ENCODE measurements around the gene KIF21B. TPM values are rescaled to one million over a fixed set of nuclear protein-coding genes. Genes with fewer than 3 reads are reported as not detected.

KIF21B gene
- total and polyA plus RNA-seq, 2 donors, result 7.3 to 8.2 TPM

DNA sequence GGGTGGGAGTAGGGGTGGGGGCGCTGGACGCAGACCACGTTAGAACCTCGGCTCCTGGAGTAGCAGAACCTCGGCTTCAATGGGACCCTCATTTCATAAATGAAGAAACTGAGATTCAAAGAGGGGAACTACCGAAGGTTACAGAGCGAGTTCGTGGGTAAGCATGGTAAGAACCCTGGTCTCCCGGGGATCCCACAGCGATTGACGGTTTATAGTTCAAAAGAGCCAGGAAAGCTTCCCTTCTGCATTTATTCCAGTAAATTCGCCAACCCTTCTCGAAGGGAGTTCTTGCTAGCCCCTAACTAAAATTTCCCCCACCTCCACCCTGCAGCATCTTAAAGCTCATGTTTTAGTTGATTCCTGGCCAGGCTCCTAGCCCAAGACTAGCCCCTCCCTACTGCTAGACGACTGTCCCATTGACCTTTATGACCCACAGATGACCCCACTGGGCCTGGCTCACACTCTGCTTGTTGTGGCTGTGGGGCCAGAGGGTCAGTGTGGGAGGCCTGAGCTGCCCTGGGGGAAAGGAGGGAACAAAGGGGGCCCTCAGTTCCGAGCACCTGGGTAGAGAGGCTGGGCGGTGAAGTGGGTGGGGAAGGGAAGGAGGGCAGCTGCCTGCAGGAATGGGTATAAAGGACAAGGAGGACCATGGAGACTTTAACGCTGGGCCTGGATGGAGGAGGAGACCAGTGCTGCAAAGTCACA, 558 bp upstream of the KIF21B start:
- WGBS, result 38% methylated on average over 17 of the region's 17 CpGs
- no peak overlapping the region for H3K27ac ChIP-seq (ENCODE audit: low read depth in 1 of 2, low read length in 1 of 2)
- H3K36me3 ChIP-seq (ENCODE audit: control insufficient read depth in 2 of 2, insufficient read depth in 2 of 2, low read length in 1 of 2), result no peaks in the 10 kb centered on the region
- H3K27me3 ChIP-seq (ENCODE audit: control insufficient read depth in 2 of 2, insufficient read depth in 1 of 2, low read length in 1 of 2), result no peaks in the 10 kb centered on the region
- DNase-seq (ENCODE audit: low read depth in 6 of 9, low spot score in 9 of 9), result no peak
- peaks cover 33 to 64% of the 10 kb centered on the region in 2 donors for H3K4me1 ChIP-seq (ENCODE audit: control insufficient read depth in 2 of 2, insufficient read depth in 2 of 2, low read length in 2 of 2)
- H3K9me3 ChIP-seq (ENCODE audit: control insufficient read depth in 2 of 2, insufficient read depth in 1 of 2, low read length in 1 of 2), result peaks cover 0 to 5% of the 10 kb centered on the region in 2 donors
- H3K4me3 ChIP-seq (ENCODE audit: low read length in 2 of 2), result peak overlapping the region in 1 of 2 donors; percentile 81

DNA sequence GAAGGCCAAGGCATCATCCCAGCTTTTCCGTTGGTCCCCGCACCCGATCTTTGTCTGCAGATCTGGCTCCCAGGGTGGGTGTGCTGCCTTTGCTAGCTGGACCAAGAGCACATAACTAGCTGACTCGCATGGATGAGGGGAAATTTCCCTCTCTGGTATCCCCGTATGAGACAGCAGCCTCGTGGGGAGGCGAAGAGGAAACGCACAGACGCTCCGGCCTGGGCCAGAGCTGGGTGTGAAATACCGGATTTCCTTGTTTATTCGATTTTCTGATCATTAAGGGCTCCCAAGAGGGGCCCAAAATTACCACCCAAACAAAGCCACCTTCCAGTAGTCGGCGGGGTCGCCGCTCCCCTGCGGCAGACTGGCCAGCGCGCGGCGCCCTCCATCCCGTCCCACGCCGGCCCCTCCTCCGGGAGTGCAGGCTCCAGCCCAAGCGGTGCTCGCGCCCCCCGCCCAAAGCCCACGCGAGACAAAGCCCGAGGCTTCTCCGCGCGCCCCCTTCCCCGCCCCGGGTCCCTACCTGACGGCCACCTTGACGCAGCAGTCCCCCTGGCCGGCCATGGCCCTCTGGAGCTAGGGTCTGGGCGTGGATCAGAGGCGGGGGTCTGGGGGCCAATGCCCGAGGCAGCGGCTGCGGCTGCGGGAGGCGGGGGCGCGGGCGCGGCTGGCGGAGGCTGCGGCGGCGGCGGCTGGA, 546 bp downstream of the KIF21B start:
- H3K27me3 ChIP-seq (ENCODE audit: control insufficient read depth in 2 of 2, insufficient read depth in 1 of 2, low read length in 1 of 2), result no peaks in the 10 kb centered on the region
- peak overlapping the region; percentile 57 to 81 for H3K4me3 ChIP-seq (ENCODE audit: low read length in 2 of 2)
- H3K27ac ChIP-seq (ENCODE audit: low read depth in 1 of 2, low read length in 1 of 2), result peak overlapping the region; percentile 96 to 97
- DNase-seq (ENCODE audit: low read depth in 6 of 9, low spot score in 9 of 9), result peak in 2 of 9 donors; percentile 13 to 58
- H3K36me3 ChIP-seq (ENCODE audit: control insufficient read depth in 2 of 2, insufficient read depth in 2 of 2, low read length in 1 of 2), result no peaks in the 10 kb centered on the region
- 7% methylated on average over 56 of the region's 56 CpGs for WGBS
- H3K4me1 ChIP-seq (ENCODE audit: control insufficient read depth in 2 of 2, insufficient read depth in 2 of 2, low read length in 2 of 2), result peaks cover 40 to 75% of the 10 kb centered on the region in 2 donors
- H3K9me3 ChIP-seq (ENCODE audit: control insufficient read depth in 2 of 2, insufficient read depth in 1 of 2, low read length in 1 of 2), result peaks cover 0 to 5% of the 10 kb centered on the region in 2 donors

DNA sequence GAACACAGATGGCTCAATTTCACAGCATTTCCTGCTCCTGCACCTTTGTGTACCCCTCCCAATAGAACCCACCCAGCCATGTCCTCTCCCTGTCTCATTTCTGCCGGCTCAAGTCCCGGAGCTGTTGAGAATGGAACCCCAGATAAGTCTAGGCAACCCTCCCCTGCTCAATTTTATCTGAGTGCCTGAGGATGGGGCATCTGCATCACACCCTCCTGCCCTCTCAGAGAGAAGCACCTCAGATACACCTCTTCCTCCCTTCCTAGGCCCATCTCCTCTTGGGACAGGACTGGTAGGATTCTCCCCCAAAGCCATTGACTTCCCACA, 1.1 kb downstream of the KIF21B start:
- H3K27me3 ChIP-seq (ENCODE audit: control insufficient read depth in 2 of 2, insufficient read depth in 1 of 2, low read length in 1 of 2), result no peaks in the 10 kb centered on the region
- peaks cover 45 to 80% of the 10 kb centered on the region in 2 donors for H3K4me1 ChIP-seq (ENCODE audit: control insufficient read depth in 2 of 2, insufficient read depth in 2 of 2, low read length in 2 of 2)
- no peaks in the 10 kb centered on the region for H3K36me3 ChIP-seq (ENCODE audit: control insufficient read depth in 2 of 2, insufficient read depth in 2 of 2, low read length in 1 of 2)
- peak overlapping the region; percentile 57 to 81 for H3K4me3 ChIP-seq (ENCODE audit: low read length in 2 of 2)
- H3K27ac ChIP-seq (ENCODE audit: low read depth in 1 of 2, low read length in 1 of 2), result peak overlapping the region; percentile 96 to 97
- peak in 1 of 9 donors; percentile 52 for DNase-seq (ENCODE audit: low read depth in 6 of 9, low spot score in 9 of 9)
- WGBS, result 65% methylated on average over 2 of the region's 2 CpGs
- peaks cover 0 to 5% of the 10 kb centered on the region in 2 donors for H3K9me3 ChIP-seq (ENCODE audit: control insufficient read depth in 2 of 2, insufficient read depth in 1 of 2, low read length in 1 of 2)

DNA sequence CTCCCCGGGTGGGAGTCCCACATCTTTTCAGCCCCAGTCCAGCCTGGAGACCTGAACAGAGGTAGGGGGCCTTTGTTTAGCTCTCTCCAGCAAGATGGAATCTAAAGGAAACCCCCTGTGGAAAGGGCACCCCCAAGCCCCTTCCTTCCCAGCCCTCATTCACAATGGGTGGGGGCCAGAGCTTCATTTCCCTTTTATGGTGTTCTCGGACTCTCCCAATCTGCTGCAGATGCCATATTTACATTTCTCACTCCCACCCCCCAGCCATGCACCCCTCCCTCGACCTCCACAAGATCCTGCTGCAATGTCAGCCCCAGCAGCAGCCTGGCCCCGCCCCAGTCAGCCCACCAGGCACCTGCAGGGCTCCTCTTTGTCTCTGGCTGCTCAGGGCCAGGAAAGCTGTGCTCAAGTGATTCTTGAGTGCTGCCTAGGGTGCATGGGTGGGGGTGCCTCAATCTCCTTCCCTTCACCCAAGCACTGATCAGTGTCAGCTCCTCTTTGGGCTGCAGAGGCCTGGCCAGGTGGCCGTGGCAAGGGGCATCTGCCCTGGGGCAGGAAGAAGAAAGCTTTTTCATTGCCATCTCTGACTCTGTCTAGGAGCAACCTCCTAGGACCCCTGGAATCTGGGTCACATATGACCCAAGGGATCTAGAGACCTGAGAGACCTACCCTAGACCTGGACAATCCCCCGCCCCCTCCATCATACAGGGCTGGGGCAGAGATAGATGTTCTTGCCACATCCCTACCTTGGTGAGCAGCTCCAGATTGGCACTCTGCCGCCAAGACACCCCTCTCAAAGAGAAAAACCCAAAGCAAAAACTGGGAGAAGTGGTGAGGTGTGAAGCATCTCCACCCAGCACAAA, 1.7 kb downstream of the KIF21B start:
- no peaks in the 10 kb centered on the region for H3K27me3 ChIP-seq (ENCODE audit: control insufficient read depth in 2 of 2, insufficient read depth in 1 of 2, low read length in 1 of 2)
- peak overlapping the region; percentile 96 to 97 for H3K27ac ChIP-seq (ENCODE audit: low read depth in 1 of 2, low read length in 1 of 2)
- 51% methylated on average over 7 of the region's 7 CpGs for WGBS
- no peaks in the 10 kb centered on the region for H3K36me3 ChIP-seq (ENCODE audit: control insufficient read depth in 2 of 2, insufficient read depth in 2 of 2, low read length in 1 of 2)
- H3K9me3 ChIP-seq (ENCODE audit: control insufficient read depth in 2 of 2, insufficient read depth in 1 of 2, low read length in 1 of 2), result peaks cover 0 to 5% of the 10 kb centered on the region in 2 donors
- peak in 7 of 9 donors; percentile 47 to 88 (median 72) for DNase-seq (ENCODE audit: low read depth in 6 of 9, low spot score in 9 of 9)
- H3K4me3 ChIP-seq (ENCODE audit: low read length in 2 of 2), result peak overlapping the region; percentile 57 to 81
- H3K4me1 ChIP-seq (ENCODE audit: control insufficient read depth in 2 of 2, insufficient read depth in 2 of 2, low read length in 2 of 2), result peaks cover 46 to 86% of the 10 kb centered on the region in 2 donors

GRCh38 chr1:201020721-201021629, 2.5 kb downstream of the KIF21B start:
- peaks cover 0 to 5% of the 10 kb centered on the region in 2 donors for H3K9me3 ChIP-seq (ENCODE audit: control insufficient read depth in 2 of 2, insufficient read depth in 1 of 2, low read length in 1 of 2)
- H3K4me1 ChIP-seq (ENCODE audit: control insufficient read depth in 2 of 2, insufficient read depth in 2 of 2, low read length in 2 of 2), result peaks cover 51 to 86% of the 10 kb centered on the region in 2 donors
- 84% methylated on average over 11 of the region's 11 CpGs for WGBS
- peak in 4 of 9 donors; percentile 38 to 73 (median 48) for DNase-seq (ENCODE audit: low read depth in 6 of 9, low spot score in 9 of 9)
- H3K4me3 ChIP-seq (ENCODE audit: low read length in 2 of 2), result peak overlapping the region; percentile 57 to 81
- H3K27ac ChIP-seq (ENCODE audit: low read depth in 1 of 2, low read length in 1 of 2), result peak overlapping the region; percentile 96 to 97
- no peaks in the 10 kb centered on the region for H3K27me3 ChIP-seq (ENCODE audit: control insufficient read depth in 2 of 2, insufficient read depth in 1 of 2, low read length in 1 of 2)
- H3K36me3 ChIP-seq (ENCODE audit: control insufficient read depth in 2 of 2, insufficient read depth in 2 of 2, low read length in 1 of 2), result no peaks in the 10 kb centered on the region

- peak in 4 of 9 donors; percentile 14 to 71 (median 34) for DNase-seq (ENCODE audit: low read depth in 6 of 9, low spot score in 9 of 9)
- H3K27me3 ChIP-seq (ENCODE audit: control insufficient read depth in 2 of 2, insufficient read depth in 1 of 2, low read length in 1 of 2), result no peaks in the 10 kb centered on the region
- H3K4me1 ChIP-seq (ENCODE audit: control insufficient read depth in 2 of 2, insufficient read depth in 2 of 2, low read length in 2 of 2), result peaks cover 48 to 87% of the 10 kb centered on the region in 2 donors
- H3K9me3 ChIP-seq (ENCODE audit: control insufficient read depth in 2 of 2, insufficient read depth in 1 of 2, low read length in 1 of 2), result peaks cover 0 to 5% of the 10 kb centered on the region in 2 donors
- H3K27ac ChIP-seq (ENCODE audit: low read depth in 1 of 2, low read length in 1 of 2), result peak overlapping the region; percentile 96 to 97
- 34% methylated on average over 4 of the region's 4 CpGs for WGBS
- H3K4me3 ChIP-seq (ENCODE audit: low read length in 2 of 2), result peak overlapping the region; percentile 12 to 16
- no peaks in the 10 kb centered on the region for H3K36me3 ChIP-seq (ENCODE audit: control insufficient read depth in 2 of 2, insufficient read depth in 2 of 2, low read length in 1 of 2)
Measured at GRCh38 chr1:201020040-201020591, 3.4 kb downstream of the KIF21B start.

DNA sequence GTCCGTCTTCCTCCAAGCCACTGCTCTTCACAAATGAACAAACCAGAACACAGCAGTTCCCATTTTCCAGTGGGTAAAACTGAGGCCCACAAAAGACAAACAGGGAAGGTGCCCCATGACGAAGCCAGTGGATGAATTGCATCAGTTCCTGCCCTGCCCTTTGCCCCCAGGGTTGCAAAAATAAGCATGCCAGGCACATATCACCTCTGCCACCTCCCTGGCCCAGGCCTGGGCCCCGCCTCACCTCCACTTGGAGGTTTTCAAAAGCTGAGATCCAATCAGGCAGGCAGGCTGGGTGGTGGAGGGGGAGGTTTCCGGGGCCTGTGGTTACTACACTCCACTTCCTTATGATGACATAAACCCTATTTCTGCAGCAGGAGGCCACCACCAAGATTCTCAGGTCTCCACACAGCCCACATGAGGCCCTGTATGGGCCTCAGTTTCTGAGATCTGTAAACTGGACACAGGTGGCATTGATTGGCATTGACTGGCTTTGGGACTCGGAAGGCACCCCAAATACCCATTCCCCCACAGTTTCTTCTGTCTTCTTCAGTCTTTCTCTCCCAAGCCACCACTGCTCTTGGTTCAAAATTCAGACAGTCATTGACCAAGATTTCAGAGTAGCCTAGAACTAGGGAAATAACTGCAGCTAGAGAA, 4.1 kb downstream of the KIF21B start:
- Histone ChIP-seq H3K27ac (ENCODE audit: low read depth in 1 of 2, low read length in 1 of 2) (peak overlapping the region; percentile 96 to 97), H3K4me1 (ENCODE audit: control insufficient read depth in 2 of 2, insufficient read depth in 2 of 2, low read length in 2 of 2) (peaks cover 48 to 84% of the 10 kb centered on the region in 2 donors), H3K36me3 (ENCODE audit: control insufficient read depth in 2 of 2, insufficient read depth in 2 of 2, low read length in 1 of 2) (no peaks in the 10 kb centered on the region), H3K27me3 (ENCODE audit: control insufficient read depth in 2 of 2, insufficient read depth in 1 of 2, low read length in 1 of 2) (no peaks in the 10 kb centered on the region), H3K4me3 (ENCODE audit: low read length in 2 of 2) (peak overlapping the region; percentile 12 to 16), H3K9me3 (ENCODE audit: control insufficient read depth in 2 of 2, insufficient read depth in 1 of 2, low read length in 1 of 2) (peaks cover 0 to 5% of the 10 kb centered on the region in 2 donors)
- DNase-seq (ENCODE audit: low read depth in 6 of 9, low spot score in 9 of 9), result peak; percentile 65 to 96 (median 87)
- 22% methylated on average over 5 of the region's 5 CpGs for WGBS
